NCI-H345 (cell line): ENCODE results near the gene IL17RD.

Experiments
- DNase-seq: peaks from one replicate; lab custom pipeline; 2025; lab: John Stamatoyannopoulos, UW

IL17RD gene

DNA sequence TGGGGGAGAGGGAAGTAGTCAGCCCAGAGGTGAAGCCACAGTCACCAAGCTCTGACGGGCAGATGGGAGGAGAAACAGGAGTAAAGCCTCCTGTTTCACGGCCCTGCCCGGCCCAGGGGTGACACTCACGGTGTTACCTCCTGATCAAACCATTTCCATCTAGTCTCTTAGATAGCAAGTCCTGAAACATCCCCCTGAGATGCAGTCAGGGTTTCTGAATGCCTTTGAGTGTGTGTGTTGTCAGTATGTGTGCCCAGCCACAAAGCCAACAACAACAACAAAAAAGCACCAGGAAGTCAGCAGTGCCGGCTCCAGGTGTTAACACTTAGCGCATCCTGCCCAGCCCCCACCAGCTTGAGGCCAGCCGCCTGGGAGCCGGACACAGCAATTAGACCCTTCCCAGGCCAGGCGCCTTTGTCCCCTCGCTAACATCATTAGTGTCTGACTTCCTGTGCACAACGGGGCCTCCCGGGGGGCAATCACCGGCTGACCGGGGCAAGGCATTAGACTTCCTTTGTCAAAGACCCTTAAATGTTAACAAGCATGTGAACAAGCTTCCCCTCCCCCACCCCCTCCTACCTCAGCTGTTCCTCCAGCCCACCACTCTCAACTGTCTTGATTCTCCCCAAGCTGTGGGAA is 34.5 kb downstream of the IL17RD start:
- DNase-seq: peak; percentile 5

DNA sequence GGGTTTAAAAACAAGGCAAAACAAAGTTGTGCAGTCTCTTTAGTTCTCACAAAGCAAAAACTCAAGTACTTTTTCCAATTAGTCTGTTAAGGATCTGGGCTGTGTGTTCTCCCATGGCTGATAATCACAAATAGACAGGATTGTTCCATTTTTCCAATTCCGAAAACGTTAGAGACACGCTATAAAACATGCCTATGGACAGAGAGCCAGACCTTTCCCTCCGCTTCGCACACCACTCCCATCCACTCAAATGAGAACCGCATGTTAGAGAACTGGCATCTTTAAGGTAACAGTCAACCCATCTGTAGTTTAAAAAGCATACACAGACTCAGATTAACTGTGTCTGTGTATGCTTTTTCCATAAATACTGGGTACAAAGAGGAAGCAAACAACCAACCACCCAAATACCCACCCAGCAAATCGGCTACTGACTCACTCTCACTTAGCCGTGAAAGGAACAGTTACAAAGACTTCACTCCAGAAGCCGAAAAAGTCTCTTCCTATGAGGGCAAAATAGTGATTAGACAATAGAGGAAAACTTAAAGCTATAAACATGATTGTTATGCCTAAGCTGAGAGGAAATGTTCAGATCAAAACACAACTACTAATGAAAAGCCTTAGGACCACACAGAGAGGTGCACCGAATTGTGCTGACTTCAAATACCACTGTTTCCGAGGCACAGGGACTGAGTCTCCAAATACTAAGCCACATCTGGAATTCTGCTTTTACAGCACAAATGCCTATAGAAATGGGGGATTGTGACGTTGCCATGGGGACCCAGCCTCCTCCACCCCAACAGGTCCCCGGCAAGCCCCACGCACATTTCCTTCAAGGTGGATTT is 36.1 kb downstream of the IL17RD start:
- no peak for DNase-seq

DNA sequence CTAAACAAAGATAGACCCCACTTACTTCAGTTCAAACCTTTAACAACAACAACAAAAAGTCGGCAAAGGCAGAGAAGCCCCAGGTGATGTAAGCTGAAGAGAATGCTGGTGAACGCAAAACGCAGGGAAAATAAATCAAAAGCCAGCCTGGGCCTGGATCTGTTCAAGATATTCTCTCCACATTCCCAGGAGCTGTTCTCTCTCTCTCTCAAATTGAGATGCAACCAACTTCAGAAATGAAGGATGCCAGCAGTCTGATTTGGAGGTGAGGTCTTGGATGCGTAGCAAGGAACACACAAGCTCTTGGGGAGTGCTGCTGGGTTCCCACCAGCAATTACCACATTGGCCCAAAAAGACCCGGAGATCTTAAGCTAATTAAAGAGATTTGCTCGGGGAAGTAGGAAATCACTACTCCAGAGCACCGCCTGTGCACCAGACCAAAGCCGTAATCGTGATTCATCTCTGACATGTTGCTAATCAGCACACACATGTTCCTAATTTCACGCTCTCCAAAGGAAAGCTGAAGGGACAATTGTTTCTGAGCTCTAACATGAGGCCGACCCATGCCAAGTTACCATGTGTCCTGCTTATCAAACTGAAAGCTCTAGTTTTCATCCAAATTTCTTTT is 37.1 kb downstream of the IL17RD start:
- no peak for DNase-seq

DNA sequence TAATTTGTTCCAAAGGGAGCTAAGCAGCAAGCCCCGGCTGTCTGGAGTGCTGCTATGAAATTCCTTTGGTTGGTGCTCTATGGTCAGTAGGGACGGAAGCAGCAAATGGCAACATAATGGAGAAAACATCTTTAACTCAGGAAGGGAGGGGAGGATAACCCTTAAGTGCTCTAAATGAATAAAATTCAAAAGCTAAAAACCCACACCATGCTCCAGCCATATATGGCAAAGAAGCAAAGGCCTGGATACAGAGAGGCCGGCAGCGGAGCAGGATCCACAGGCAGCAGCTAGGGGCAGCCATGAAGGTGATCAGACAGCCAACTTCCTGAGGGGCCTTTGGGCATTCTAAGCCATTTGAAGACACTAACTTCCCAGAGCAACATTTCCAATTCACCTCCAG is 38.9 kb downstream of the IL17RD start:
- DNase-seq: no peak

DNA sequence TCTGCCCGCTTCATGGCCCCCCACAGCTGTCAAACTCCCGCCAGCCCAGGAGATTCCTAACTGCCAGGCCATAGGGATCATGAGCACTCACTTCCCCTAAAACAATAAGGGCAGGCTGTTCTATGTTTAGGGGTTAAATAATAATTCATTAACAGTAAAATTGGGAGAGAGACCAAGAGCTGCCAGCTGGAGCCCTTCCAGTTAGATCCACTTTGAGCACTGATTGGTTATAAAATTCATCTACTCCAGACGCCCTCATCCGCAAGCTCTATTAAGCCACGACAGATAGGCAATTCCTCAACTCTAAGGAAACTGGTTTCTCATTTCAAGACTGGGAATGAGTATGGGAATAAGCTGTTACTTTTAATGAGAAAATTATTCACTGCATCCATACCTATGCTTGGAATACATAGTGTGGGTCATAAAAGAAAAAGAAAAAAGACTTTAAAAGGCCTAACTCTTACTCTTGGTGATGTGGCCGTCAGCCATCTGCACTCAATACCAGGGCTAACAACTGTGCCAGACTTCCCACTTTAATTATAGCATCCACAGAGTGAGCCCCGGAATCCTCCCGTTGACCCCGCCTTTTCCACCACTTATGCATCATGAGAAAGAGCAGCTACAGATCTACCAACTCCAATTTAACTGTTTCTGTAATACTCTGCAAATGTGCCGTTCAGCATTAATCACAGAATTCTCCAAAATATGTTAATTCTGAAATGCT is 44.5 kb downstream of the IL17RD start:
- no peak for DNase-seq

DNA sequence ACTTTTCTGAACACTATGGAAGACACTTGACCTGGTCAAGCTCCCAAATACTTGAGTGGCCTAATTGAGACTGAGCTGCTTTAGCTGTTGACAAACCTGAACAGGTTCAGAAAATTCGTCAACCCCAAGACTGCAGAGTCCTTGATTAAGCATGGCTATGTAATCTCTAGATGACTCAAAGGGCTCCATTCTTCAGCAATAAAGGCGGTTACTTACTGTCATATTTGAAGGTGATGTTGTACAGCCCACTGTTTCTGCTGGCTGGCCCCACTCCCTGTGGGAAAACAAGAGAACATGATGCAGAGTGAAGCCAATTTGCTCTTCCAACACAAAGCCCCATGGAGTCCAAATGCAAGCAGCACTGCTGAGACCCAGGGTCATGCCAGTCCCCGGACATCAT is 45.1 kb downstream of the IL17RD start:
- no peak for DNase-seq

DNA sequence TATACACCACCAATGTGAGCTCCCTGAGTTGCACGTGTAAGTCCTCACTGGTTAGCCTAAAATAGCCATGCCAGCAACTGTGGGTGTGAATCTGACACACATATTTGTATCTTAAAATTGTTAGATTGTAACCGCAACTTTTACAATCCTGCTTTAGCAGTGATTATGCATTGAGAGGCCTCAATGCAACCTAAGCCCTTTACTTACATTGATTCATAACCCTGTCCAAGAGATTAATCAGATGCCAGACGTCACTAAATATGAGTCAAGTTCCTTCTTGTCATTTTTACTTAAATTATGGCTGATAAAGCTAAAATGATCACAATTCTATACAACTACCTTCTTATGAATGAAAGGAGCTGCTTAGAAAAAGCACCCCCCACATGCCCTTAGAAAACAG is 46.9 kb downstream of the IL17RD start:
- no peak for DNase-seq

DNA sequence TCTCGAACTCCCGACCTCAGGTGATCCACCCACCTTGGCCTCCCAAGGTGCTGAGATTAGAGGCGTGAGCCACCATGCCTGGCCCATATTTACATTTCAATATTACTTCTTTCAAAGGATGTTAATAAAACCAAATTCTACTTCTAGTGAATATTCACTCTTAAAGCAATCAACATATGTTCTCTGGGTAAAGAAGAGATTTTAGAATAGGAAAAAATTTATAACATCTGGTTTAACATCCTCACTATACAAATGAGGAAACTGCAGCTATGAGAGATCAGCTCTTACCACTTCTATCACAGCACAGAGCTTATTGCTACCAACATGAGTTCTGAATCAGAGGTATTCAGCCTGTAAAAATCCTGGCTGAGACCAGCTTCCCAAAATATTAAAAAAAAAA is 48.7 kb downstream of the IL17RD start:
- no peak for DNase-seq

DNA sequence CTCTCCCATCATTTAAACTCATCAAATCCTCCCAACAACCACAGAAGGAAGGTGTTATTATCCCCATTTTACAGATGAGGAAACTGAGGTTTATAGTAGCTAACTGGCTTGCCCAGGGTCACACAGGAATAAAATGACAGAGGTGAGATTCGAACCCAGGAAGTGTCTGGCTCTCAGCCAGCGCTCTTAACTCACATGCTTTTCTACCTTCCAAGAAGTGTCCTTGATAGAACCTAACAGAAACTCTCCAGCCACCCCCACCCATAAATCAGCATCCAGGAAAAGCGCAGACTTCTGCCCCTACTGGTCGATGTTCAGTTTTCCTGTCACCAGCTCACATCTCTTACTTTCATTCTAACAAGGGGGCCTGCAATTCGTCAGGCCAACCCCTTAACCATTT is 52.9 kb downstream of the IL17RD start:
- DNase-seq: no peak

DNA sequence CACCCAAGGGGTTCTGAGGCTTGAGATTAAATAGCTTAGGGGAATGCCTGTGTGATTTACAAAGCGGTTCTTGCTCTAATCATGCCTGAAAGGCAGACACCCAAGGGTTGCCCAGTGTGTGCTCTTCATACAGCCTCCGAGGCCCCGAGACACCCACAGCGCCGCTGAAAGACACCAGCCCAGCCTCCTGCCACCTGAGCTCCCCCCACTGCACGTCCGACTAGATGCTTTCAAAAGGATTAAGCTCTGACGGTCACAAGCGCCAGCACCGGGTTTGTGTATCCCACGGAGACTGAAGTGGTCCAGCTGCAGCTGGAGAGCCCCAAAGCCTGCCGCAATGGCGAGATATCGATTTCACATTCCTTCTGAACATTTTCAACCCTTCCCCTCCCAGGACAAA is 54.4 kb downstream of the IL17RD start:
- DNase-seq: peak; percentile 86

DNA sequence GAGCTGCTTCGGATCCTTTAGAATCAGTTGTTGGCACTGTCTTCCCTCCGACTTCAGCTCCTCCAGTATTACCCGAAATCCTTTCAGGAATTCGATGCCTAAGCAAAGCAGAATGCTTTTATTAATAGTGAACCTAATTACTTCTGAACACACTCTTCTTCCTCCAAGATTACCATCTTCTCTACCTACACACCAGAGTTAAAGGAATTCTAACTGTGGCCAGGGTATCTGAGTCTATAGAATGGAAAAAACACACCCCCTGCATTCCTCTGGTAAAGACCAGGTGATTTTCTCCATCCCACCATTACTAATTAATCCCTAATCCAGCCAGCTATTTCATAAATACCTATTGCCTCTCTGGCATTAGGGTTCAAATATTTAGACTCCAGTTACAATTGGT is 54.9 kb downstream of the IL17RD start:
- DNase-seq: no peak

DNA sequence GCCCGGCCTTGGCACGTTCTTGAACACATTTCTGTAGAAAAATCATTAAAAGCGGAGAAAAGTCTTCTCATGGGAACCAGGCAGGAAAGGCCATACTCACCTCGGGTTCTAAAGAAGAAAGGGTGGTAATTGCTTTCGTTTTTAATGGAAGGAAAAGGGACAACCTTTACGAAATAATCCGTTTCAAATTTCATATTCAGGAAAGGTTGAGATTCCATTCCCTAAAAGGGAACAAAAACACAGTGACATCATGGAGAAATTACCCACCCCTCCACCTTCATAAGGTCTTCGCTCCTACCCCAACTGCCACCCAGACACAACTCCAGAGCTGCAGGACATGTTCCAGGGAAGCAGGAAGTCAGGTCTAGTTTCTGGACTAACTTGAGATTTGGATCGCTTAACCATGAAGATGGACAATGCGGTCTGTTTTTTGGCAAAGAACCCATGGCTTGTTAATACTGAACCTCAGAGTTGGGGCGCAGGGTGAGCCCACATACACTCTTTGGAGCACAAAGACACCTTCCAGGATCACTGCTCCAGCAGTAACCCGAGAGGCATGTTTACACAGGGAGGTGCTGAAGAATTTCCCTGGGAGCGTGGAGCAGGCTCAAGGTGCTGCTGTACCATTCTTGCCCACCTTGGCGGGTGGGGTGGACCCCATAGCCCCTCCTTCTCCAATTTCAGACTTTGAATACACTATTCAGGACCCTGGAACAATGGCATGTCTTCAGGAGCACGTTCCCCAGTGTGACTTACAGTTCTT is 55.5 kb downstream of the IL17RD start:
- no peak for DNase-seq

DNA sequence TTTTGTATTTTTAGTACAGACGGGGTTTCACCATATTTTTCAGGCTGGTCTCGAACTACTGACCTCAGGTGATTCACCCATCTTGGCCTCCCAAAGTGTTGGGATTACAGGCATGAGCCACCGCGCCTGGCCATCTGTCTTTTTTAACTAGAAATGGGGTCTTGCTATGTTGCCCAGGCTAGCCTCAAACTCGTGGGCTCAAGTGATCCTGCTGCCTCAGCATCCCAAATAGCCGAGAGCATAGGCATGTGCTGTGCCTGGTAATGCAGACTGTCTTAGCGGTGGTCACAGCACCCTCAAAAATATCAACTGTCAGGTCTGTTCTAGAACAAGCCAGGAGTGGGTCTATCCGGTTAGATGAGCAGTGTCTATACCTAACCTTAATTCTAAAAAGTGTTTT is 56.5 kb downstream of the IL17RD start:
- no peak for DNase-seq

DNA sequence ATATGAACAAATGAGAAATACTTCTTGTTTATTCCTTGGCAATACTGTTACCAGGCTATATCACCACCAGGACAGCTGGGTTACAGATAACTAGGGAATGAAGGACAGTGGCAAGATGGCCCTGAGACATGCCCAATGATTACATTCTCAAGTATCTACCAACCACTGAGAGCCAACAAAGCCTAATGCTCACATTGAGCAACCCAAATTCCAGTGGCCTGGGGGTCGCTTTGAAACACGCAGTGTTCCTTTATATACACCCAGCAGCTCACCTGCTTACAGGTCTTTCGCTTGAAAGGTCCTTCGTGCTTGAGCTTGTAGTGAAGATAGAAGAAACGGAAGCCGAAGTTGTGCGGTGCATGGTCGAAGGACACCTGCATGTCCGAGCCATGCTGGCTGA is 59.6 kb downstream of the IL17RD start:
- DNase-seq: no peak

DNA sequence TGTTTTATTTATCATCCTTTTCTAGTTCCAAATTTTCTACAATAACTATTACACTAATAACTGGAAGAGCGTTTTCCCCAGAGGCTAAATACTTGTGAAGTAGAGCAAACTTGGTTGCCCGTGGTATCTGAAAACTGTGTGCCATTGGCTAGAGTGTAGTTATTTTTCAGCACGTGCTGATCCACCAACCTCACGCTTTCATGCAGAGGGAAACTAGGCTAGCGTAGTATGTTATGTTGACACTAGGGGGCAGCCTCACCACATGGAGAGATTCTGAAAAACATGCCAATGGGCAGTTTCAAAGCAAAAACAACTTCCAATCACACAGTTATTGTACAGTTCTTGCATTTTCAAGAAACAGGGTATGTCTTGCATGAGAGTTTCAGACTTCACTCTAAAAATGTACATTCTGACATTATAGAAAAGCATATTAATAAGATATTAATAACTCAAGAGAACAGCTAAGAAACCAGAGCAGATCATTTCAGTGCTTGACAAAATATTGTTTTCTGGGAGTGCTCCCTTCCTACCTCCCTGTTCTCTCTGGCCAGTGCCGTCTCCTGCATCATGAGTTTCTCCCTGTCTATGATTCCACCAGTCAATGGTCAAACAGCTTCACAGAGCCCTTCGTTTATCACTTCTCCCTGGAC is 65.0 kb downstream of the IL17RD start:
- DNase-seq: peak; percentile 29

DNA sequence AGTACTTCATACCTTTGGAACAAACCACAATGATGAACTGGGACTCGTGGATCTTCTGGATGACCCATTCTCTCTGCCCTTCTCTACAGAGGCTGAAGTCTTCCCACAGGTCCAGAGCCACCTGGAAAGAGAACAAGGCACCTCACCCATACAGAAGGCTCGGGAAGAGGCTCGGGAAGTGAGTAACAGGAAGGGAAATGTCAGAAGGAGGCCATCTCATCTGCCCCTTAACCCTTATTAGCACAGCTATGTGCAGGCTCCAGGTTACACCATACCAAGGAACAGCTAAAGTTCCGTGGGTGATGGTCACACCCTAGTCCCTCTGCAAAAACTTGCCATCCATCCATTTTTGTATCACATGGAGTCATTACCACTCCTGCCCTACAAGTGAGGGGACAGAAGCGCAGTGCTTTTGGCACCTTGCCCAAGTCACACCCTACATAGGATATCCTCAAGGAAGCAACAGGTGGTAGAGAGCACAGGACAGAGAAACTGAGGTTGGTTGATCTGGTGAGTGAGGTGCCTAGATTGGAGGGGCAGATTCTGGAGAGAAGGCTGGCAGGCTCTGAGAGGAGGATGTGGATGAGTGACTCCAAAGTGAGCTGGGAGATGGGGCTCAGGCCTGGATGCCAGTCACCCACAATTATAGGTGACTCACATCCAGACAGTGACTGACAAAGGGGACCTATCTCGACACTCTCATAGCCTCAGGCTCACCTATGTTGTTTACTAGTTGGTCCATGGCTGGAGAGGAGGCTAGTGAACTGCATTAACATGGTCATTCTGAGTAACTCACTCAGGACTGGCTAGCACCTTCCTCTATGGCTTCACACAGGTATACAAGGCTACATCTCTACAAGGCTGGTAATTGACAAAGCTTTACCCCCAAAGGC is 66.5 kb downstream of the IL17RD start:
- DNase-seq: no peak

DNA sequence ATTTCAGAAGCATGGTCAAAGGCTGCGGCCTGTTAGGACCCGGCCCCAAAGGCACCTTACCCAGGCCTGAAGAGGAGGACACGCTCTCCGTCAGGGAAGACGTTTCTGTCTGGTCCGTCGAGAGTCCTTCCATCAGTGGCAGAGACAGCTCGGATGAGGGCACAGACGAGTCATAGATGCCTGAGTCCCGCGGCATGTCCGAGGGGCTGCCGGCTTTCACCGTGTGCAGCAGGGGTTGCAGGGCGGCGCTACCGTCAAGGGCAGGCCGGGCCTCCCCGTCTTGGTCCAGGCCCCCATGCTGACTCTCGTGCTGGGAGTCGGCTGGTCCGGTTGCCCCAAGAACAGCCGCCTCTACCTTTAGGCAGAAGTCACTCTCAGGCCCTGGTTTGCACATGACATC is 67.6 kb downstream of the IL17RD start:
- no peak for DNase-seq

DNA sequence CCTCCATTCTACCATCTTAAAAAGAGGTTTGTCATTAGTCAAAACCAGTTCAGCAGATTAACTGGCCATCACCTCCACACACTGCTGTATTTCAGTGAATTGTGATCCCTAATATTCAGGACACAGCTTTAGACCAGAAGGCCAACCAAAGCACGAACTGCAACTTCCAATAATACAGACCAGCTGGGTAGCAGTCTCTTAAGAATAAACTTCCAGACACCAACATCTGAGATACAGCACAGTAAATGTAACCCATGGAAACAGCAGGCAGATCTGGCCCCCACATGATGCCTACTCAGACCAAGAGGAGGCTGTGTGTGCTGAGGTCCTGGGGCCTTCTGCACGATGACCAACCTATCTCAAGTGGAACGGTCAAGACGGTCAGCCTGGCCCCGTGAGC is 69.8 kb downstream of the IL17RD start:
- no peak for DNase-seq

DNA sequence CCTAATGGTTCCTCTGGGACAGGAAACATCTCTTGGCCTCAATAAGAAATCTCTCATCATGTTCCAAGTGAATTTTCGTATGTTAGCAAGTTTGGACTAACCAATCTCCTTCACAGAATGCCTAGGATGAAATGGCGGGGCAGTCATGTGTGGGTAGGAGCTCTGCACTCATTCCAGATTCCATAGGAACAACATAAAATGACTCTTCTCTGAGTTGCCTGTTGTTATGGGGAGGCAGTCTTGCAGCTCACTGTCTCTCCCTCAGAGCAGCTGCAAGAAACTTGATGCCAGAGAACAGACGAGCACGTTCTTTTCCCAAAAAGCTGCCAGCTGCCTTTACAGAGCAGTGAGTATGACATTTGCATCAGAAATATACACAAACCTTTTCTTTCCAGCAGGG is 70.6 kb downstream of the IL17RD start:
- no peak for DNase-seq

DNA sequence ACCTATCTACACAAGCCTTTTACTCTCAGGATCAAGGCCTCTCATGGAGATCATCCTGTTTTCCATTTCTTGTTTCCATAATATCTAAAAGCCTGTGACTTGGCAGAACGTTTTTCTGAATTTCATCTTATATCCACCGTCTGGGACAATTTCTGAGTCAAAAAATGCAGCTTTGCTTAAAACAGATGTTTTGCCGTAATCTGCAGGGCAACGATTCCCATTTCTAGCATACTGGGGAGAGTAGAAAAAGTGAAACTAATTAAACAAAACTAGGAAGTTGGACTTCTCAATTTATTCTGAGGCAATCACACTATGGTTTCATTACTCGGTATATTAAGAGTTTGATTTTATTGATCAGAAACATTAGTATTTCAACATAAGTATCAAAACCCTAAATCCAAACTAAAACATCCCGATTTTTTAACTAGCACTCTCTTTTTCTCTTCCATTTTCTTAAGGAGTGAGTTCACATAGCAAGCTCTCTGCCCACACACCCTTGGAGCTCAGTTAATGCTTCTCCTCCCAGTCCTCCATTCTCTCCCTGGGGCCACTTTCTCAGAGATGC is 71.1 kb downstream of the IL17RD start:
- no peak for DNase-seq
